DND-41 (cell line): ENCODE results near the gene CFAP45.

Source experiments
- ATAC-seq: fragments of 200-7000 bp; cut with Tn5 transposase; 3 replicates; pipeline ENCODE4 v1.9.1; 2021; ENCODE audit warnings: low read depth; ENCODE audit not compliant: insufficient read depth
- DNase-seq: peaks from one replicate; pipeline ENCODE4 v3.0.0-alpha.2; 2020
- H2AFZ ChIP-seq: 2 replicates; pipeline ENCODE4 v1.6.0; 2012; ENCODE audit warnings: low read depth, low read length
- H3K27ac ChIP-seq: 2 replicates; pipeline ENCODE4 v1.5.1; 2012; ENCODE audit warnings: low read length, inconsistent platforms
- H3K27me3 ChIP-seq: fragments of 200-600 bp; sonication (generic); 2 replicates; pipeline ENCODE4 v1.6.0; 2012; ENCODE audit warnings: low read length, mild to moderate bottlenecking, inconsistent platforms; ENCODE audit not compliant: insufficient read depth, poor library complexity
- H3K36me3 ChIP-seq: 2 replicates; pipeline ENCODE4 v1.5.1; 2012; ENCODE audit warnings: low read length, inconsistent platforms; ENCODE audit not compliant: insufficient read depth
- H3K4me1 ChIP-seq: 2 replicates; pipeline ENCODE4 v1.5.1; 2012; ENCODE audit warnings: mild to moderate bottlenecking, low read length; ENCODE audit not compliant: insufficient read depth
- H3K4me2 ChIP-seq: 2 replicates; pipeline ENCODE4 v1.6.0; 2012; ENCODE audit warnings: mild to moderate bottlenecking, moderate library complexity, low read length, inconsistent platforms; ENCODE audit not compliant: insufficient read depth
- H3K4me3 ChIP-seq, 2 experiments: fragments of 200-600 bp in 1 of 2; shearing (Covaris generic) in 1 of 2; 2 replicates each; pipeline ENCODE4 v1.5.1; 2012 to 2016; ENCODE audit warnings: inconsistent platforms in 2 of 2, low read length in 2 of 2, mild to moderate bottlenecking in 2 of 2, low read depth in 1 of 2, moderate library complexity in 1 of 2
- H3K79me2 ChIP-seq: 2 replicates; pipeline ENCODE4 v1.6.0; 2012; ENCODE audit warnings: low read length, inconsistent platforms; ENCODE audit not compliant: insufficient read depth
- H3K9ac ChIP-seq: 2 replicates; pipeline ENCODE4 v1.6.0; 2012; ENCODE audit warnings: low read depth, mild to moderate bottlenecking, inconsistent platforms, low read length, moderate library complexity
- H3K9me3 ChIP-seq: 2 replicates; pipeline ENCODE4 v1.5.1; 2012; ENCODE audit warnings: low read length, moderate library complexity, mild to moderate bottlenecking, inconsistent platforms; ENCODE audit not compliant: insufficient read depth, severe bottlenecking
- H4K20me1 ChIP-seq: 2 replicates; pipeline ENCODE4 v1.6.0; 2012; ENCODE audit warnings: low read length; ENCODE audit not compliant: insufficient read depth
- EZH2 ChIP-seq: IDR thresholded peaks from 3 replicates; pipeline ENCODE4 v1.6.1; 2012; ENCODE audit warnings: borderline replicate concordance, low read depth, mild to moderate bottlenecking, moderate library complexity, low read length, inconsistent platforms; ENCODE audit not compliant: severe bottlenecking
- TF ChIP-seq, protein P1 (sequence below): IDR thresholded peaks from 2 replicates; pipeline ENCODE4 v1.5.1; 2012; ENCODE audit warnings: borderline replicate concordance, low read length, moderate library complexity, mild to moderate bottlenecking; ENCODE audit not compliant: poor library complexity, severe bottlenecking; ENCODE audit errors: extremely low read depth

CFAP45 gene

DNA sequence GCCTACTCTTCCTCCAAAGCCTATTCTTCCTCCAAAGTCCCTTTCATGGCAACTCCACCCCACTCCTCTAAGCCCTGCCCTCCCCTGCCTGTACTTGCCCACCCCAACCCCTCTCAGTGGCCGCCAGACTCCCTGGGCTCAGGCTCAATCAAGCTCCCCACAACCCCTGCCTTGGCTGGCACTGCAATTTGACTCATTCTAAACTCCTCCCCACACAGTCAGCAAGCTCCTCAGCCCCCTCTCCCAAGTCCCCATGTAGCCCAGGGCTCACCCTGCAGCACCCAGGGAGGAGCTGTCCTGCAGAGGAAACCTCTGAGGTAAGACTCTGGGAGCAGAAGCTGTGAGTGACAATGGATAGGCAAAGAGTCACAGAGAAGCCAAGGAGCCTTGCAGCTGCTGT lies 33.9 kb downstream of the CFAP45 start:
- no peaks in the 10 kb centered on the region for H3K79me2 ChIP-seq
- no peaks in the 10 kb centered on the region for H4K20me1 ChIP-seq
- H3K4me2 ChIP-seq: no peak overlapping the region
- H3K27ac ChIP-seq: no peak overlapping the region
- no peaks in the 10 kb centered on the region for H3K9me3 ChIP-seq
- H3K27me3 ChIP-seq: peaks cover 21% of the 10 kb centered on the region
- DNase-seq (no peak), ATAC-seq (no peak)
- no peaks in the 10 kb centered on the region for H3K36me3 ChIP-seq
- H2AFZ ChIP-seq: no peak overlapping the region
- no peaks in the 10 kb centered on the region for H3K4me1 ChIP-seq
- H3K4me3 ChIP-seq: no peak overlapping the region
- TF ChIP-seq EZH2: no peak
- TF ChIP-seq, protein P1, sequence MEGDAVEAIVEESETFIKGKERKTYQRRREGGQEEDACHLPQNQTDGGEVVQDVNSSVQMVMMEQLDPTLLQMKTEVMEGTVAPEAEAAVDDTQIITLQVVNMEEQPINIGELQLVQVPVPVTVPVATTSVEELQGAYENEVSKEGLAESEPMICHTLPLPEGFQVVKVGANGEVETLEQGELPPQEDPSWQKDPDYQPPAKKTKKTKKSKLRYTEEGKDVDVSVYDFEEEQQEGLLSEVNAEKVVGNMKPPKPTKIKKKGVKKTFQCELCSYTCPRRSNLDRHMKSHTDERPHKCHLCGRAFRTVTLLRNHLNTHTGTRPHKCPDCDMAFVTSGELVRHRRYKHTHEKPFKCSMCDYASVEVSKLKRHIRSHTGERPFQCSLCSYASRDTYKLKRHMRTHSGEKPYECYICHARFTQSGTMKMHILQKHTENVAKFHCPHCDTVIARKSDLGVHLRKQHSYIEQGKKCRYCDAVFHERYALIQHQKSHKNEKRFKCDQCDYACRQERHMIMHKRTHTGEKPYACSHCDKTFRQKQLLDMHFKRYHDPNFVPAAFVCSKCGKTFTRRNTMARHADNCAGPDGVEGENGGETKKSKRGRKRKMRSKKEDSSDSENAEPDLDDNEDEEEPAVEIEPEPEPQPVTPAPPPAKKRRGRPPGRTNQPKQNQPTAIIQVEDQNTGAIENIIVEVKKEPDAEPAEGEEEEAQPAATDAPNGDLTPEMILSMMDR: no peak
- H3K9ac ChIP-seq: no peak overlapping the region

DNA sequence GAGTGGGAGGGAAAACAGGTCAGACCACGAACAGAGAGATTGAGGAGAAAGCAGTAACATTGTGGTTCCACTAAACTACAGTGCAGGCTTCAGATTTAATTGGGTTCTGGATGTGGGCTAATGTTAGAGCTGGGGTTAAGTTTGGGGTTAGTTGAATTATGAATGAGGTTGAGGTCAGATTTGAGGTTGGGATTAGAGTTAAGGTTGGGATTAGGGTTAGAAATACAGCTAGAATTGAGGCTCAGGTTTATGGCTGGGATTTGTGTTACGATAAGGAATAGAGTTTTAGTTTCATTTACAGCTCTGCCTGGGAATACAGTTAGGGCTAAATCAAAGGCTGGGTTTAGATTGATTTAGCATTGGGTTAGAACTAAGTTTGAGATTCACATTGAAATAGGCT lies 35.7 kb downstream of the CFAP45 start:
- Histone ChIP-seq H2AFZ (no peak overlapping the region), H3K9ac (no peak overlapping the region), H3K4me1 (no peaks in the 10 kb centered on the region), H3K4me2 (no peak overlapping the region), H3K27ac (no peak overlapping the region), H3K27me3 (peaks cover 17% of the 10 kb centered on the region), H3K4me3 (no peak overlapping the region), H4K20me1 (no peaks in the 10 kb centered on the region), H3K79me2 (no peaks in the 10 kb centered on the region), H3K36me3 (no peaks in the 10 kb centered on the region), H3K9me3 (no peaks in the 10 kb centered on the region)
- DNase-seq (no peak), ATAC-seq (no peak)
- TF ChIP-seq, protein P1: no peak
- no peak for TF ChIP-seq EZH2

DNA sequence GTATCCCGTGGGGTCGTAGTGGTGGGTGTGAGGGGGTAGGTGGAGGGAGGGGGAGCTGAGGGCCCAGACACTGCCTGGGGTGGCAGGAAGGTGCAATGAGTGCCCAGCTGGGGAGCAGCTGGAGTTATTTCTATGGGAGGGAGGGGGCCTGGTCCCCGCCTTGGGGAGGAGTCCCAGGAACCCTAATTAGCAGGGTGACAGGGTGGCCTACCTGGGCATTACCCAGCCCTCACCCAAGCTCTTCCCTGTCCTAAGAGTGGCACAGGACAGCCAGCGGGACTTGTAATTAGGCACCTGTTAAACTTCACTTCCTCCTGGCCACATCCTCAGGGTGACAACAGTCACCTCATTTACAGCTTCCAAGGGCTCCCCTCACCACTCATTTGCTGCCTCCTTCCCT lies 37.4 kb downstream of the CFAP45 start, which contains the start of gene VSIG8:
TSS of gene VSIG8 (minus strand) at position 101 of the 400 bp plus-strand sequence. CDS start 136 bp downstream, outside the sequence.
- Histone ChIP-seq H3K9me3 (no peaks in the 10 kb centered on the region), H3K36me3 (no peaks in the 10 kb centered on the region), H4K20me1 (no peaks in the 10 kb centered on the region; the same call in 1 of the 2 replicates), H3K4me1 (no peaks in the 10 kb centered on the region), H3K27me3 (peaks cover 8% of the 10 kb centered on the region), H3K4me3 (no peak within 1 kb of the TSS), H3K79me2 (no peaks in the 10 kb centered on the region), H3K4me2 (no peak within 1 kb of the TSS), H3K27ac (no peak within 1 kb of the TSS), H2AFZ (no peak within 1 kb of the TSS), H3K9ac (no peak within 1 kb of the TSS)
- DNase-seq: no peak
- no peak for ATAC-seq
- no peak for TF ChIP-seq EZH2
- TF ChIP-seq, protein P1: no peak

DNA sequence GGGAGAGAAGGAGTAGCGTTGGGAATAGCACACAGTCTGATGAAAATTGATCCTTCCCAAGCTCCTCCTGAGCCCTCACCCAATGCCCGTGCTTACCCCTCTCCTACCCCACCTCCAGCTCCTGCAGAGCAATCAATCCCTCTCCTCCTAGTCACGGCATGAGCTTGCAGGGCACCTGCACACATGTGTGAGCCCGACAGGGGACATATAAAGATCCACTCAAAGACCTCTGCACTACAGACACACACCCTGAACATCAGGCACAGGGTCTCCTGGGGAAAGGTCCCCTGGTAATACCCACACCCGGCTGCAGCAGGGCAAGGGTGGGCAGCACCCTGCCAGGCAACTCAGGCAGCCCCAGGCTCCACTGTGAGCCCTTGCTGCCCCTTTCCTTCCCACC lies 37.9 kb downstream of the CFAP45 start:
- TF ChIP-seq EZH2: no peak
- TF ChIP-seq, protein P1: no peak
- DNase-seq: no peak
- Histone ChIP-seq H3K9ac (no peak overlapping the region), H3K27me3 (peaks cover 7% of the 10 kb centered on the region), H4K20me1 (no peaks in the 10 kb centered on the region; the same call in 1 of the 2 replicates), H3K79me2 (no peaks in the 10 kb centered on the region), H3K4me3 (no peak overlapping the region), H3K27ac (no peak overlapping the region), H3K36me3 (no peaks in the 10 kb centered on the region), H3K4me2 (no peak overlapping the region), H3K9me3 (no peaks in the 10 kb centered on the region), H3K4me1 (no peaks in the 10 kb centered on the region), H2AFZ (no peak overlapping the region)
- ATAC-seq: no peak
